H9 (cell line): ENCODE data around the gene ATP8B2. TPM values are rescaled to one million over a fixed set of nuclear protein-coding genes. Genes with fewer than 3 reads are reported as not detected.

Experiments
- DNase-seq: peaks from one replicate; pipeline ENCODE4 v3.0.0-alpha.2; 2017
- H2AFZ ChIP-seq: one replicate; pipeline ENCODE4 v1.6.1; 2013; ENCODE audit warnings: mild to moderate bottlenecking, low read length, control low read depth, moderate library complexity
- H2AK5ac ChIP-seq: 2 replicates; pipeline ENCODE4 v1.6.1; 2013; ENCODE audit warnings: low read length, control low read depth, mixed read lengths; ENCODE audit not compliant: insufficient read length
- H2BK120ac ChIP-seq: one replicate; pipeline ENCODE4 v1.6.1; 2013; ENCODE audit warnings: low read depth, mild to moderate bottlenecking, low read length, control low read depth, inconsistent platforms; ENCODE audit not compliant: poor library complexity, severe bottlenecking
- H2BK12ac ChIP-seq: 2 replicates; pipeline ENCODE4 v1.6.1; 2013; ENCODE audit warnings: low read length, control low read depth, mixed read lengths, low read depth; ENCODE audit not compliant: insufficient read length
- H2BK15ac ChIP-seq: 2 replicates; pipeline ENCODE4 v1.6.1; 2013; ENCODE audit warnings: low read depth, low read length, control low read depth
- H2BK20ac ChIP-seq: one replicate; pipeline ENCODE4 v1.6.1; 2013; ENCODE audit warnings: low read depth, mild to moderate bottlenecking, low read length, control low read depth, inconsistent platforms; ENCODE audit not compliant: poor library complexity, severe bottlenecking
- H2BK5ac ChIP-seq: 2 replicates; pipeline ENCODE4 v1.6.1; 2013; ENCODE audit warnings: low read length, control low read depth, mixed read lengths; ENCODE audit not compliant: insufficient read length
- H3K14ac ChIP-seq: 2 replicates; pipeline ENCODE4 v1.6.1; 2013; ENCODE audit warnings: low read length, control low read depth; ENCODE audit not compliant: insufficient read depth
- H3K18ac ChIP-seq: 2 replicates; pipeline ENCODE4 v1.6.1; 2013; ENCODE audit warnings: low read depth, mild to moderate bottlenecking, mixed read lengths, low read length, control low read depth; ENCODE audit not compliant: insufficient read length
- H3K23ac ChIP-seq: 2 replicates; pipeline ENCODE4 v1.6.1; 2013; ENCODE audit warnings: low read length, control low read depth, mixed read lengths, low read depth; ENCODE audit not compliant: insufficient read length
- H3K23me2 ChIP-seq: 2 replicates; pipeline ENCODE4 v1.6.1; 2013; ENCODE audit warnings: low read depth, mild to moderate bottlenecking, mixed read lengths, low read length, control low read depth; ENCODE audit not compliant: insufficient read length, poor library complexity, severe bottlenecking
- H3K27ac ChIP-seq: 2 replicates; pipeline ENCODE4 v1.5.1; 2013; ENCODE audit warnings: low read length, control low read depth, mixed read lengths, low read depth; ENCODE audit not compliant: insufficient read length
- H3K27me3 ChIP-seq: 2 replicates; pipeline ENCODE4 v1.6.1; 2013; ENCODE audit warnings: low read length, control low read depth, inconsistent platforms; ENCODE audit not compliant: insufficient read depth
- H3K4ac ChIP-seq: 2 replicates; pipeline ENCODE4 v1.6.1; 2013; ENCODE audit warnings: low read depth, mild to moderate bottlenecking, control low read depth, inconsistent platforms, low read length, moderate library complexity
- H3K4me1 ChIP-seq: 2 replicates; pipeline ENCODE4 v1.6.1; 2013; ENCODE audit warnings: low read length, control low read depth, inconsistent platforms; ENCODE audit not compliant: insufficient read depth
- H3K4me2 ChIP-seq: 2 replicates; pipeline ENCODE4 v1.6.1; 2013; ENCODE audit warnings: low read length, control low read depth, mixed read lengths; ENCODE audit not compliant: insufficient read length, insufficient read depth
- H3K56ac ChIP-seq: 2 replicates; pipeline ENCODE4 v1.6.1; 2013; ENCODE audit warnings: low read depth, mild to moderate bottlenecking, mixed read lengths, low read length, control low read depth; ENCODE audit not compliant: insufficient read length
- H3K79me1 ChIP-seq: 2 replicates; pipeline ENCODE4 v1.6.1; 2013; ENCODE audit warnings: low read depth, mild to moderate bottlenecking, moderate library complexity, low read length, control low read depth, inconsistent platforms; ENCODE audit not compliant: insufficient read depth, poor library complexity, severe bottlenecking
- H3K79me2 ChIP-seq: 2 replicates; pipeline ENCODE4 v1.6.1; 2013; ENCODE audit warnings: low read length, control low read depth, inconsistent platforms; ENCODE audit not compliant: insufficient read depth
- H3K9ac ChIP-seq: 2 replicates; pipeline ENCODE4 v1.6.1; 2013; ENCODE audit warnings: low read length, control low read depth, mixed read lengths; ENCODE audit not compliant: insufficient read length; ENCODE audit errors: extremely low read depth
- H3K9me3 ChIP-seq: one replicate; pipeline ENCODE4 v1.6.1; 2013; ENCODE audit warnings: low read depth, low read length, inconsistent platforms; ENCODE audit not compliant: control insufficient read depth
- H3T11ph ChIP-seq: one replicate; pipeline ENCODE4 v1.6.1; 2013; ENCODE audit warnings: mild to moderate bottlenecking, low read length, control low read depth, inconsistent platforms
- H4K20me1 ChIP-seq: one replicate; pipeline ENCODE4 v1.6.1; 2013; ENCODE audit not compliant: control insufficient read depth, insufficient read length, insufficient read depth
- H4K5ac ChIP-seq: 2 replicates; pipeline ENCODE4 v1.6.1; 2013; ENCODE audit warnings: low read depth, mild to moderate bottlenecking, mixed read lengths, low read length, control low read depth; ENCODE audit not compliant: insufficient read length
- H4K8ac ChIP-seq: replicated peaks from 2 replicates; pipeline ENCODE4 v1.6.1; 2013; ENCODE audit warnings: low read length, control low read depth, mixed read lengths, low read depth; ENCODE audit not compliant: insufficient read length
- H4K91ac ChIP-seq: 2 replicates; pipeline ENCODE4 v1.6.1; 2013; ENCODE audit warnings: low read depth, mild to moderate bottlenecking, moderate library complexity, mixed read lengths, low read length, control low read depth; ENCODE audit not compliant: insufficient read length
- H3K27ac Mint-ChIP-seq, 3 experiments: 2 replicates in 2 of 3; 3 replicates in 1 of 3; pipeline ENCODE4 v1.8.0; 2020 to 2021; ENCODE audit warnings: mixed read lengths in 3 of 3, mild to moderate bottlenecking in 1 of 3, moderate library complexity in 1 of 3
- H3K27me3 Mint-ChIP-seq: 2 replicates; pipeline ENCODE4 v1.8.0; 2021; ENCODE audit warnings: low read depth, mild to moderate bottlenecking, moderate library complexity, mixed read lengths
- H3K36me3 Mint-ChIP-seq, 3 experiments: 2 replicates in 2 of 3; 3 replicates in 1 of 3; pipeline ENCODE4 v1.8.0; 2020 to 2021; ENCODE audit warnings: low read depth in 3 of 3, mixed read lengths in 3 of 3; ENCODE audit not compliant: insufficient read depth in 1 of 3
- H3K4me1 Mint-ChIP-seq, 2 experiments: 2 replicates each; pipeline ENCODE4 v1.8.0; 2020; ENCODE audit warnings: mixed read lengths in 2 of 2
- H3K4me3 Mint-ChIP-seq, 2 experiments: 2 replicates in 1 of 2; 3 replicates in 1 of 2; pipeline ENCODE4 v1.8.0; 2020 to 2021; ENCODE audit warnings: mild to moderate bottlenecking in 2 of 2, mixed read lengths in 2 of 2, moderate library complexity in 1 of 2
- H3K9me3 Mint-ChIP-seq, 2 experiments: 2 replicates in 1 of 2; 3 replicates in 1 of 2; pipeline ENCODE4 v1.8.0; 2020; ENCODE audit warnings: mild to moderate bottlenecking in 2 of 2, mixed read lengths in 2 of 2, moderate library complexity in 1 of 2
- WGBS: extraction: QIAGEN DNeasy Blood & Tissue Kit; methylation state at CpG from one replicate; pipeline ENCODE4 v1.1.7; 2013; ENCODE audit warnings: missing lambda C conversion rate, low lambda C conversion rate, mixed read lengths; ENCODE audit not compliant: insufficient read length; ENCODE audit errors: extremely low coverage; 5-methylcytosine and 5-hydroxymethylcytosine counted together
- total RNA-seq: library from RNA; stranded (reverse); gene quantifications from 2 replicates; pipeline ENCODE4 v1.2.1, GENCODE V29; 2021
- TF ChIP-seq, protein P1 (sequence below): fragments of 200-600 bp; sonication (generic); conservative IDR thresholded peaks from 3 replicates; pipeline ENCODE4 v1.8.0; 2021; ENCODE audit warnings: antibody characterized with exemption, mild to moderate bottlenecking

ATP8B2 gene
- total RNA-seq, 1 experiment from 2014 or later, result 37.6 TPM

DNA sequence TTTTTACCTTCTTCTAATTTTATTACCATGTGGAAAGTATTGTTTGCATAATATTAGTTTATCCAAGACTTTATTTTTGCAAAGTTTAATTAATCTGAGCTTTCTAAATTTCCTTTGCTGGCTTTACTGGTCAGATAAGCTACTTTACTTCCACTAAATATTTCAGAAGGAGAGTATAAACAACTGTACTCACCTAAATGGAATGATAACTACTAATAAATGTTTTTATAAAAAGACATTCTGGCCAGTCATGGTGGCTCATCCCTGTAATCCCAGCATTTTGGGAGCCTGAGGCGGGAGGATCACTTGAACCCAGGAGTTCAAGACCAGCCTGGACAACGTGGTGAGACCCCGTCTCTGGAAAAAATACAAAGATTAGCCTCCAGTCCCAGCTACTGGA lies 36.0 kb downstream of the ATP8B2 start:
- Histone ChIP-seq H3K9me3 (no peaks in the 10 kb centered on the region), H3K27me3 (no peaks in the 10 kb centered on the region), H3K14ac (no peak overlapping the region), H2BK20ac (no peak overlapping the region), H3K23me2 (no peaks in the 10 kb centered on the region), H4K5ac (no peak overlapping the region), H2BK15ac (no peak overlapping the region), H2BK5ac (no peak overlapping the region), H2AFZ (no peak overlapping the region), H2BK120ac (no peak overlapping the region), H3K79me2 (no peaks in the 10 kb centered on the region), H2BK12ac (no peak overlapping the region), H4K20me1 (no peaks in the 10 kb centered on the region), H3K79me1 (no peaks in the 10 kb centered on the region), H3T11ph (no peak overlapping the region), H3K9ac (no peak overlapping the region), H4K91ac (no peak overlapping the region), H3K4ac (no peak overlapping the region), H3K4me2 (no peak overlapping the region), H3K56ac (no peak overlapping the region), H3K18ac (no peak overlapping the region), H3K23ac (no peak overlapping the region), H3K4me1 (no peaks in the 10 kb centered on the region), H4K8ac (no peak overlapping the region), H2AK5ac (no peak overlapping the region), H3K27ac (no peak overlapping the region)
- Mint-ChIP-seq H3K4me3 (no peak overlapping the region), H3K4me1 (peaks cover 7% of the 10 kb centered on the region in 2 experiments), H3K27me3 (peaks cover 1% of the 10 kb centered on the region; the same call in 1 of the 2 replicates), H3K27ac (no peak overlapping the region), H3K9me3 (peaks cover 7 to 11% of the 10 kb centered on the region in 2 experiments), H3K36me3 (peaks cover 0 to 5% (median 0%) of the 10 kb centered on the region in 3 experiments; a peak in 3 of 7 replicates)
- TF ChIP-seq, protein P1, sequence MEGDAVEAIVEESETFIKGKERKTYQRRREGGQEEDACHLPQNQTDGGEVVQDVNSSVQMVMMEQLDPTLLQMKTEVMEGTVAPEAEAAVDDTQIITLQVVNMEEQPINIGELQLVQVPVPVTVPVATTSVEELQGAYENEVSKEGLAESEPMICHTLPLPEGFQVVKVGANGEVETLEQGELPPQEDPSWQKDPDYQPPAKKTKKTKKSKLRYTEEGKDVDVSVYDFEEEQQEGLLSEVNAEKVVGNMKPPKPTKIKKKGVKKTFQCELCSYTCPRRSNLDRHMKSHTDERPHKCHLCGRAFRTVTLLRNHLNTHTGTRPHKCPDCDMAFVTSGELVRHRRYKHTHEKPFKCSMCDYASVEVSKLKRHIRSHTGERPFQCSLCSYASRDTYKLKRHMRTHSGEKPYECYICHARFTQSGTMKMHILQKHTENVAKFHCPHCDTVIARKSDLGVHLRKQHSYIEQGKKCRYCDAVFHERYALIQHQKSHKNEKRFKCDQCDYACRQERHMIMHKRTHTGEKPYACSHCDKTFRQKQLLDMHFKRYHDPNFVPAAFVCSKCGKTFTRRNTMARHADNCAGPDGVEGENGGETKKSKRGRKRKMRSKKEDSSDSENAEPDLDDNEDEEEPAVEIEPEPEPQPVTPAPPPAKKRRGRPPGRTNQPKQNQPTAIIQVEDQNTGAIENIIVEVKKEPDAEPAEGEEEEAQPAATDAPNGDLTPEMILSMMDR, result no peak
- DNase-seq, result no peak
- WGBS, result no CpG with 5 or more reads among the region's 3 CpGs
